ENCODE measurements around the gene TMEM271. TPM values are rescaled to one million over a fixed set of nuclear protein-coding genes. Genes with fewer than 3 reads are reported as not detected.

TMEM271 gene
- total and polyA plus RNA-seq, 10 donors: not detected

- Histone ChIP-seq H3K36me3 (no peaks in the 10 kb centered on the region), H3K4me3 (no peak overlapping the region), H3K4me1 (peaks cover 0 to 31% (median 17%) of the 10 kb centered on the region in 6 donors), H3K27me3 (replicated peaks in 1 of 7) (peaks cover 0 to 93% (median 52%) of the 10 kb centered on the region in 7 donors), H3K27ac (no peak overlapping the region), H3K9me3 (peaks cover 0 to 25% (median 10%) of the 10 kb centered on the region in 8 donors)
- DNase-seq: peak; percentile 54
- WGBS, 5 donors: 22 to 37% (median 25%) methylated on average over 28 to 32 of the region's 32 CpGs
- TF ChIP-seq POLR2AphosphoS5 (IDR thresholded peaks at IDR 0.05) (no peak), CTCF (IDR thresholded peaks at IDR 0.05 in 8 of 11, conservative IDR thresholded peaks at IDR 0.05 in 3 of 11) (no peak), POLR2A (IDR thresholded peaks at IDR 0.05) (no peak)
- intact Hi-C loops (cut with DNase I; ENCODE audit: low total_unique reads): no loop called here
Measured at GRCh38 chr4:578451-579443, 2.7 kb upstream of the TMEM271 start.

GRCh38 chr4:577499-578450 is 1.7 kb upstream of the TMEM271 start:
- peak; percentile 64 for DNase-seq
- WGBS, 5 donors: 4 to 7% (median 5%) methylated on average over 37 to 52 of the region's 52 CpGs
- peaks cover 2 to 96% (median 61%) of the 10 kb centered on the region in 7 donors for H3K27me3 ChIP-seq (replicated peaks in 1 of 7)

GRCh38 chr4:576991-577498 is 950 bp upstream of the TMEM271 start:
- peak; percentile 43 for DNase-seq
- intact Hi-C loops (cut with DNase I; ENCODE audit: low total_unique reads): no loop called here
- TF ChIP-seq POLR2A (IDR thresholded peaks at IDR 0.05) (no peak), CTCF (IDR thresholded peaks at IDR 0.05 in 8 of 11, conservative IDR thresholded peaks at IDR 0.05 in 3 of 11) (no peak), POLR2AphosphoS5 (IDR thresholded peaks at IDR 0.05) (no peak)
- WGBS, 5 donors: 2 to 9% (median 3%) methylated on average over 20 to 37 of the region's 37 CpGs
- Histone ChIP-seq H3K4me1 (peaks cover 0 to 31% (median 17%) of the 10 kb centered on the region in 6 donors), H3K9me3 (peaks cover 0 to 17% (median 0%) of the 10 kb centered on the region in 8 donors), H3K36me3 (no peaks in the 10 kb centered on the region), H3K27me3 (replicated peaks in 1 of 7) (peaks cover 6 to 98% (median 64%) of the 10 kb centered on the region in 7 donors), H3K27ac (no peak overlapping the region), H3K4me3 (peak overlapping the region in 2 of 8 donors; percentile 20 to 27)

More at GRCh38 chr4:577499-578450, 1.7 kb upstream of the TMEM271 start:
- peaks cover 0 to 16% (median under 1%) of the 10 kb centered on the region in 8 donors for H3K9me3 ChIP-seq
- H3K36me3 ChIP-seq: no peaks in the 10 kb centered on the region
- no peak overlapping the region for H3K27ac ChIP-seq
- intact Hi-C loops (cut with DNase I; ENCODE audit: low total_unique reads): no loop called here
- TF ChIP-seq POLR2AphosphoS5 (IDR thresholded peaks at IDR 0.05): no peak
- TF ChIP-seq POLR2A (IDR thresholded peaks at IDR 0.05): no peak
- TF ChIP-seq CTCF (IDR thresholded peaks at IDR 0.05 in 8 of 11, conservative IDR thresholded peaks at IDR 0.05 in 3 of 11): no peak
- H3K4me3 ChIP-seq: peak overlapping the region in 2 of 8 donors; percentile 20 to 27
- H3K4me1 ChIP-seq: peaks cover 0 to 31% (median 17%) of the 10 kb centered on the region in 6 donors
